ENCODE results near the gene STARD13. TPM values are rescaled to one million over a fixed set of nuclear protein-coding genes. Genes with fewer than 3 reads are reported as not detected.

STARD13 gene
- total and polyA plus RNA-seq, 2 donors (not counting 1 experiment from before 2014, with no cell fraction given) = 0.06 to 0.22 TPM

GRCh38 chr13:33261387-33262061 lies 24.0 kb downstream of the STARD13 start:
- Mint-ChIP-seq H3K27ac (no peak overlapping the region), H3K27me3 (peaks cover 7% of the 10 kb centered on the region), H3K9me3 (ENCODE audit: insufficient read depth) (no peaks in the 10 kb centered on the region), H3K4me1 (no peaks in the 10 kb centered on the region), H3K4me3 (no peak overlapping the region)
- no peaks in the 10 kb centered on the region for H3K36me3 ChIP-seq (replicated peaks in 1 of 2; ENCODE audit: control extremely low read depth in 1 of 2, control insufficient read depth in 1 of 2, extremely low read depth in 1 of 2, insufficient read depth in 2 of 2, low read length in 1 of 2)
- no peaks in the 10 kb centered on the region for H3K4me1 ChIP-seq (ENCODE audit: control insufficient read depth in 2 of 2, insufficient read depth in 2 of 2, low read length in 2 of 2)
- ChIA-PET POLR2A (no interaction called here), CTCF (no interaction called here)
- intact Hi-C loops (cut with micrococcal nuclease) = no loop called here
- TF ChIP-seq EZH2 (IDR thresholded peaks at IDR 0.05; ENCODE audit: borderline replicate concordance, insufficient read depth, low read depth, low read length, poor library complexity, severe bottlenecking) = no peak
- TF ChIP-seq, protein P1, sequence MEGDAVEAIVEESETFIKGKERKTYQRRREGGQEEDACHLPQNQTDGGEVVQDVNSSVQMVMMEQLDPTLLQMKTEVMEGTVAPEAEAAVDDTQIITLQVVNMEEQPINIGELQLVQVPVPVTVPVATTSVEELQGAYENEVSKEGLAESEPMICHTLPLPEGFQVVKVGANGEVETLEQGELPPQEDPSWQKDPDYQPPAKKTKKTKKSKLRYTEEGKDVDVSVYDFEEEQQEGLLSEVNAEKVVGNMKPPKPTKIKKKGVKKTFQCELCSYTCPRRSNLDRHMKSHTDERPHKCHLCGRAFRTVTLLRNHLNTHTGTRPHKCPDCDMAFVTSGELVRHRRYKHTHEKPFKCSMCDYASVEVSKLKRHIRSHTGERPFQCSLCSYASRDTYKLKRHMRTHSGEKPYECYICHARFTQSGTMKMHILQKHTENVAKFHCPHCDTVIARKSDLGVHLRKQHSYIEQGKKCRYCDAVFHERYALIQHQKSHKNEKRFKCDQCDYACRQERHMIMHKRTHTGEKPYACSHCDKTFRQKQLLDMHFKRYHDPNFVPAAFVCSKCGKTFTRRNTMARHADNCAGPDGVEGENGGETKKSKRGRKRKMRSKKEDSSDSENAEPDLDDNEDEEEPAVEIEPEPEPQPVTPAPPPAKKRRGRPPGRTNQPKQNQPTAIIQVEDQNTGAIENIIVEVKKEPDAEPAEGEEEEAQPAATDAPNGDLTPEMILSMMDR (IDR thresholded peaks at IDR 0.05) = no peak
- H3K27me3 ChIP-seq (replicated peaks in 1 of 4; ENCODE audit: control extremely low read depth in 1 of 4, control insufficient read depth in 3 of 4, insufficient read depth in 4 of 4, low read length in 3 of 4) = no peaks in the 10 kb centered on the region
- no peaks in the 10 kb centered on the region for H3K9me3 ChIP-seq (ENCODE audit: control extremely low read depth in 1 of 3, control insufficient read depth in 2 of 3, insufficient read depth in 1 of 3, low read length in 2 of 3)
- no peak overlapping the region for H3K4me2 ChIP-seq (replicated peaks; ENCODE audit: low read depth, low read length, poor library complexity, severe bottlenecking)
- ATAC-seq (ENCODE audit: low read depth) = no peak
- no peak overlapping the region for H3K4me3 ChIP-seq (ENCODE audit: control extremely low read depth in 1 of 5, extremely low read depth in 1 of 5, insufficient read depth in 1 of 5, low read depth in 2 of 5, low read length in 4 of 5)
- H3K9ac ChIP-seq (ENCODE audit: low read length) = no peak overlapping the region
- no peaks in the 10 kb centered on the region for H3K79me2 ChIP-seq (ENCODE audit: control insufficient read depth, insufficient read depth, low read length)
- no peak overlapping the region for H2AFZ ChIP-seq (ENCODE audit: insufficient read depth, low read depth, low read length, poor library complexity, severe bottlenecking)
- no peak for DNase-seq
- no peaks in the 10 kb centered on the region for H4K20me1 ChIP-seq (ENCODE audit: control insufficient read depth, insufficient read depth, low read length, poor library complexity, severe bottlenecking)
- H3K27ac ChIP-seq (ENCODE audit: low read length in 2 of 2) = no peak overlapping the region
- 95% methylated on average over 3 of the region's 9 CpGs for WGBS (ENCODE audit: insufficient coverage)

DNA sequence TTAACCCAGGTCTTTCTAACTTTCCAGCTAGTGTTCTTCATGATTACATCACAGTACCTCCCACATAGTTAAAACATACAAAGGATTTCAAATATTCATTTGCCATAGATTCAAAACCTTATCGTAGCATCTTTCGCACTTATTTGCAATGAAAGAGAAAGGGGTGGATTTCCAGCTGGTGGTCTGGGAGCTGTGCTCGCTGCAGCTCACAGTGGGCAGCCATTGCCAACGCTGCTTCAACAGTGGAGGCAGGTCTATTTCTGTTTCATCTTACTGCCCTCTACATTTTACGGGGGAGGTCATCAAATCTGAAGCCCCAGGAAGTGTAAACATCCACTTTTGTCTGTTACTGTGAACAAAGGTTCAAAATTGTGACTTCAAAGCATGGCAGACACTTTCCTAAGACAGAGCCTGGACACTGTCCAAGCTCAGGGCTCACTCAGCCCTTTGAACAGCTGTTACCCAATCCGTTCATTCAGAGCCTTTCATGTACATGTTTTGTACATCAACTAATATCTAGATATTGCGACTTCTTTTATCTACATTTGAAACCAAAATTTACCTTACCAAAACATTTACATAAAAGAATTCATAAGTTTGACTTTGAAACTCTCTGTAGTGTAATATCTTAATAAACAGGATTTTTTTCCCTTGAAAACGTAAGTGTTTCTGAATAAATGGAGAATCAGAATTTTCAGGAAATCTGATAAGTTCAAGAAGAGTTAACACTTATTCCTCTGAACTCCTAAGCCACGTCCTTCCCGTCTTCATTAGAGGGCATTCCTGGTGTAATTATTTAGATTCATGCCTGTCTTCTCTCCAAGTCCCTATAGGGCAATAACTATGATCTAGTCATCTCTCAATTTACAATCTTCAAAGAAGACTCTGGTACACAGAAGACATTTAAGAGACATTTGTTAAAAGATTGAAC lies 25.1 kb downstream of the STARD13 start:
- Mint-ChIP-seq H3K9me3 (ENCODE audit: insufficient read depth) (no peaks in the 10 kb centered on the region), H3K27me3 (peaks cover 7% of the 10 kb centered on the region), H3K4me3 (no peak overlapping the region), H3K27ac (no peak overlapping the region), H3K4me1 (no peaks in the 10 kb centered on the region)
- Histone ChIP-seq H3K9ac (ENCODE audit: low read length) (no peak overlapping the region), H3K9me3 (ENCODE audit: control extremely low read depth in 1 of 3, control insufficient read depth in 2 of 3, insufficient read depth in 1 of 3, low read length in 2 of 3) (no peaks in the 10 kb centered on the region), H3K4me1 (ENCODE audit: control insufficient read depth in 2 of 2, insufficient read depth in 2 of 2, low read length in 2 of 2) (no peaks in the 10 kb centered on the region), H3K4me3 (ENCODE audit: control extremely low read depth in 1 of 5, extremely low read depth in 1 of 5, insufficient read depth in 1 of 5, low read depth in 2 of 5, low read length in 4 of 5) (no peak overlapping the region), H3K27ac (ENCODE audit: low read length in 2 of 2) (no peak overlapping the region), H2AFZ (ENCODE audit: insufficient read depth, low read depth, low read length, poor library complexity, severe bottlenecking) (no peak overlapping the region), H3K4me2 (replicated peaks; ENCODE audit: low read depth, low read length, poor library complexity, severe bottlenecking) (no peak overlapping the region), H3K36me3 (replicated peaks in 1 of 2; ENCODE audit: control extremely low read depth in 1 of 2, control insufficient read depth in 1 of 2, extremely low read depth in 1 of 2, insufficient read depth in 2 of 2, low read length in 1 of 2) (no peaks in the 10 kb centered on the region), H3K27me3 (replicated peaks in 1 of 4; ENCODE audit: control extremely low read depth in 1 of 4, control insufficient read depth in 3 of 4, insufficient read depth in 4 of 4, low read length in 3 of 4) (no peaks in the 10 kb centered on the region), H4K20me1 (ENCODE audit: control insufficient read depth, insufficient read depth, low read length, poor library complexity, severe bottlenecking) (no peaks in the 10 kb centered on the region), H3K79me2 (ENCODE audit: control insufficient read depth, insufficient read depth, low read length) (no peaks in the 10 kb centered on the region)
- DNase-seq = no peak
- whole genome bisulfite sequencing (ENCODE audit: insufficient coverage) = 100% methylated on average over 1 of the region's 10 CpGs
- ChIA-PET POLR2A (no interaction called here), CTCF (no interaction called here)
- TF ChIP-seq, protein P1 (IDR thresholded peaks at IDR 0.05) = no peak
- TF ChIP-seq EZH2 (IDR thresholded peaks at IDR 0.05; ENCODE audit: borderline replicate concordance, insufficient read depth, low read depth, low read length, poor library complexity, severe bottlenecking) = no peak
- intact Hi-C loops (cut with micrococcal nuclease) = no loop called here
- no peak for ATAC-seq (ENCODE audit: low read depth)

Measured in B cell (primary cell).